Measurements from ENCODE around the gene ACOT7.

GRCh38 chr1:6279066-6279465, 114.5 kb downstream of the ACOT7 start:
- no peak for TF ChIP-seq REST (IDR thresholded peaks at IDR 0.05; ENCODE audit: borderline replicate concordance in 1 of 2, low read depth in 1 of 2, low read length in 2 of 2)
- no peak for TF ChIP-seq CTCF (CRISPR knock-in tag; IDR thresholded peaks at IDR 0.05)
- TF ChIP-seq ZNF567 (CRISPR knock-in tag; IDR thresholded peaks at IDR 0.05; ENCODE audit: borderline replicate concordance): no peak
- TF ChIP-seq TCF12 (IDR thresholded peaks at IDR 0.05): no peak
- TF ChIP-seq TCF12 (CRISPR knock-in tag; IDR thresholded peaks at IDR 0.05): no peak
- no peak for TF ChIP-seq ZNF605 (CRISPR knock-in tag; IDR thresholded peaks at IDR 0.05)
- TF ChIP-seq NR1H2 (CRISPR knock-in tag; IDR thresholded peaks at IDR 0.05; ENCODE audit: borderline replicate concordance, low read depth): no peak
- no peak for TF ChIP-seq ZNF777 (CRISPR knock-in tag; IDR thresholded peaks at IDR 0.05)
- no peak for TF ChIP-seq MLLT10 (CRISPR knock-in tag; IDR thresholded peaks at IDR 0.05)
- no peak for TF ChIP-seq TFAP4 (IDR thresholded peaks at IDR 0.05; ENCODE audit: borderline replicate concordance, low read depth)
- TF ChIP-seq CREB1 (IDR thresholded peaks at IDR 0.05): no peak
- TF ChIP-seq CREB1 (CRISPR knock-in tag; IDR thresholded peaks at IDR 0.05): no peak
- no peak for TF ChIP-seq SMAD3 (CRISPR knock-in tag; IDR thresholded peaks at IDR 0.05)
- TF ChIP-seq E2F5 (CRISPR knock-in tag; conservative IDR thresholded peaks at IDR 0.05): no peak

Data from HepG2 (cell line).